Measurements from ENCODE around the gene MEOX2. TPM values are rescaled to one million over a fixed set of nuclear protein-coding genes. Genes with fewer than 3 reads are reported as not detected.

The MEOX2 gene
- total RNA-seq, 1 donor = not detected

DNA sequence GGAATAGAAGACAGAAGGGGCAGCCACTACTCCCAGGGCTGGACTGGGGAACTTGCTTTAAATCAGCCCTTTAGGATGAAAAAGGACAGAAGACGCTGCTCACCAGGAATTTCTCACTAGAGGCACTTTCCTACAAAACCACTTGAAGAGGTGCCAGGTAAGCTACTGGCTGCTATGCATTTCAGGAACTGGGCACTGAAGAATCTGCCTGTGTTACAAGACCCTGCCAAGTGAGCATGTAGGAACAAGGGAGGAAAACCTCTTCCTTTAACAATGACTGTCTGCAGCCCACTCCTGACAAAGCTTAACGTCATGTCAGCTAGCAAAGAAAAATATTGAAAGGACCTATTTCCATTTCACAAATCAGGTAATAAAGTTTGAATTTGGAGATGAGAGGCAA, 118.8 kb downstream of the MEOX2 start:
- no peak for DNase-seq (ENCODE audit: low read depth in 2 of 3, low spot score in 2 of 3)

GRCh38 chr7:15567036-15567435, 119.4 kb downstream of the MEOX2 start:
- DNase-seq (ENCODE audit: low read depth in 2 of 3, low spot score in 2 of 3) = no peak

- no peak for DNase-seq (ENCODE audit: low read depth in 2 of 3, low spot score in 2 of 3)
Measured at GRCh38 chr7:15566476-15566875, 120.0 kb downstream of the MEOX2 start.

DNA sequence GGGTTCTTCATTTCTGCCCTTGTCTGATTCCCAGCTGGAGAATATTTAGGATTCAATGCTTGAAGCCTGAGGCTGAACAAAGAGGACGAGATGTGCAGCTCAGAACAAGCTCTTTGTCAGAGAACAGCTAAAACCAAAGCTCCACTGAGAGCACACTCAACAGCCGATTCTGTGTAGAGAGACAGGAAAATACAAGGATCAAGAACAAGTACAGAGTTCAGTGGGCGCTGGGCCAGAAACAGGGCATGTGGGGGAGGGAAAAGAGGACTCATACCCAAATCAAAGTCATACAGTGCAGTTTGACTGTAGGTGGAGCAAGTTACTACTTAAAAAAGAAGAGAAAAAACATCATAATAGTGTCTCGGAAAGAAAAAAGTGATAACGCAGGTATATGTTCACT, 124.6 kb downstream of the MEOX2 start, which contains the start of gene AGMO:
Gene AGMO, minus strand, starts transcription at position 181 of the 400 bp plus-strand sequence.
- no peak for DNase-seq (ENCODE audit: low read depth in 2 of 3, low spot score in 2 of 3)

Other genes starting within 250 kb of the MEOX2 start
- not detected for gene AGMO, start 124.7 kb downstream of the MEOX2 start, total RNA-seq